OCI-LY1 (cell line): ENCODE measurements around the gene ZBTB7C.

Experiments
- H2AFZ ChIP-seq: fragments of 200-600 bp; sonication (generic), shearing (Covaris generic); 2 replicates; pipeline ENCODE4 v1.6.0; 2014; ENCODE audit warnings: antibody characterized with exemption, mild to moderate bottlenecking, low read length
- H3F3A ChIP-seq: fragments of 200-600 bp; sonication (generic), shearing (Covaris generic); 2 replicates; pipeline ENCODE4 v1.6.0; 2014; ENCODE audit warnings: mild to moderate bottlenecking, antibody characterized with exemption, low read length, moderate library complexity; ENCODE audit not compliant: insufficient read depth
- H3K27ac ChIP-seq: fragments of 200-600 bp; sonication (generic); 2 replicates; pipeline ENCODE4 v1.5.1; 2014; ENCODE audit warnings: low read length, mixed run types, mild to moderate bottlenecking, low read depth; ENCODE audit not compliant: poor library complexity, severe bottlenecking
- H3K27me3 ChIP-seq: fragments of 200-600 bp; sonication (generic); 2 replicates; pipeline ENCODE4 v1.6.0; 2014; ENCODE audit warnings: antibody characterized with exemption, mild to moderate bottlenecking, low read length, moderate library complexity; ENCODE audit not compliant: insufficient read depth
- H3K36me3 ChIP-seq: fragments of 200-600 bp; sonication (generic); 2 replicates; pipeline ENCODE4 v1.6.1; 2014; ENCODE audit warnings: mild to moderate bottlenecking, antibody characterized with exemption, low read length, moderate library complexity, mixed read lengths; ENCODE audit not compliant: insufficient read depth
- H3K4me1 ChIP-seq: fragments of 200-600 bp; sonication (generic); 2 replicates; pipeline ENCODE4 v1.5.1; 2014; ENCODE audit warnings: mild to moderate bottlenecking, low read length, moderate library complexity; ENCODE audit not compliant: insufficient read depth, severe bottlenecking
- H3K4me2 ChIP-seq: fragments of 200-600 bp; sonication (generic), shearing (Covaris generic); 2 replicates; pipeline ENCODE4 v1.6.1; 2014; ENCODE audit warnings: low read length
- H3K4me3 ChIP-seq: fragments of 200-600 bp; sonication (generic); 2 replicates; pipeline ENCODE4 v1.5.1; 2014; ENCODE audit warnings: low read length, low read depth, mild to moderate bottlenecking, mixed read lengths; ENCODE audit not compliant: poor library complexity, severe bottlenecking
- H3K79me2 ChIP-seq: fragments of 200-600 bp; shearing (Covaris generic); 2 replicates; pipeline ENCODE4 v1.6.1; 2016; ENCODE audit warnings: mixed run types, low read length, mixed read lengths; ENCODE audit not compliant: insufficient read depth
- H3K9ac ChIP-seq: fragments of 200-600 bp; sonication (generic), shearing (Covaris generic); 2 replicates; pipeline ENCODE4 v1.6.1; 2014; ENCODE audit warnings: mild to moderate bottlenecking, low read length, mixed read lengths
- H3K9me2 ChIP-seq: fragments of 200-600 bp; sonication (generic), shearing (Covaris generic); 2 replicates; pipeline ENCODE4 v1.6.1; 2014; ENCODE audit warnings: low read depth, mild to moderate bottlenecking, low read length, mixed read lengths
- H3K9me3 ChIP-seq: fragments of 200-600 bp; shearing (Covaris generic); 2 replicates; pipeline ENCODE4 v1.6.1; 2014; ENCODE audit warnings: low read length, mixed read lengths
- H4K20me1 ChIP-seq: fragments of 200-600 bp; sonication (generic), shearing (Covaris generic); 2 replicates; pipeline ENCODE4 v1.6.0; 2016; ENCODE audit warnings: mild to moderate bottlenecking, low read length; ENCODE audit not compliant: insufficient read depth
- EZH2 ChIP-seq: fragments of 200-600 bp; sonication (generic), shearing (Covaris generic); IDR thresholded peaks from 2 replicates; pipeline ENCODE4 v1.8.0; 2017; ENCODE audit warnings: borderline replicate concordance, mixed run types, mild to moderate bottlenecking, antibody characterized with exemption, low read length, moderate library complexity, mixed read lengths
- TF ChIP-seq, protein P1 (sequence below): fragments of 200-600 bp; sonication (generic), shearing (Covaris generic); IDR thresholded peaks from 2 replicates; pipeline ENCODE4 v1.5.1; 2017; ENCODE audit warnings: mild to moderate bottlenecking, antibody characterized with exemption, low read length, moderate library complexity, mixed read lengths

The ZBTB7C gene

DNA sequence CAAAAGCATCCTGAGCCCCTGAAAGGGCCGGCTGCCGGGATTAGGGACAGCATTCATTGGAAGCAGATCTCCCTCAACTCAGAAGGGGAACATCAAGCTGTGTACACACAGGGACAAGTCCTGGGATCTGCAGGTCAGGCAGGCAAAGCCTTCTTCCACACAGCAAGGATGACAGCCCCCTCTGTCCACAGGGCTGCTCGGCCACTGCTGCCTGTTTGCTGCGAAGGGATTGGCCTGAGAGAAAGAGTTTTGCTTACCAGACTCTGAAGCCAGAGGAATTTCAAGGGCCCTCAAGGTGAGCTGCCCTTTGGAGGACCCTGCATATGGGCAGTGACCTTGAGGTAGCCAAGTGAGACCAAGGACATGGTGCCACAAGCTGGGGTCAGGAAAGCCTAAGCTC lies 11.1 kb downstream of the ZBTB7C start:
- H3K27me3 ChIP-seq, result no peaks in the 10 kb centered on the region
- no peaks in the 10 kb centered on the region for H3K79me2 ChIP-seq
- no peak overlapping the region for H3K9ac ChIP-seq
- H3K9me2 ChIP-seq, result no peaks in the 10 kb centered on the region
- H3K9me3 ChIP-seq, result no peaks in the 10 kb centered on the region
- H3K27ac ChIP-seq, result no peak overlapping the region
- no peaks in the 10 kb centered on the region for H3K4me1 ChIP-seq
- TF ChIP-seq, protein P1, sequence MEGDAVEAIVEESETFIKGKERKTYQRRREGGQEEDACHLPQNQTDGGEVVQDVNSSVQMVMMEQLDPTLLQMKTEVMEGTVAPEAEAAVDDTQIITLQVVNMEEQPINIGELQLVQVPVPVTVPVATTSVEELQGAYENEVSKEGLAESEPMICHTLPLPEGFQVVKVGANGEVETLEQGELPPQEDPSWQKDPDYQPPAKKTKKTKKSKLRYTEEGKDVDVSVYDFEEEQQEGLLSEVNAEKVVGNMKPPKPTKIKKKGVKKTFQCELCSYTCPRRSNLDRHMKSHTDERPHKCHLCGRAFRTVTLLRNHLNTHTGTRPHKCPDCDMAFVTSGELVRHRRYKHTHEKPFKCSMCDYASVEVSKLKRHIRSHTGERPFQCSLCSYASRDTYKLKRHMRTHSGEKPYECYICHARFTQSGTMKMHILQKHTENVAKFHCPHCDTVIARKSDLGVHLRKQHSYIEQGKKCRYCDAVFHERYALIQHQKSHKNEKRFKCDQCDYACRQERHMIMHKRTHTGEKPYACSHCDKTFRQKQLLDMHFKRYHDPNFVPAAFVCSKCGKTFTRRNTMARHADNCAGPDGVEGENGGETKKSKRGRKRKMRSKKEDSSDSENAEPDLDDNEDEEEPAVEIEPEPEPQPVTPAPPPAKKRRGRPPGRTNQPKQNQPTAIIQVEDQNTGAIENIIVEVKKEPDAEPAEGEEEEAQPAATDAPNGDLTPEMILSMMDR, result no peak
- no peak for TF ChIP-seq EZH2
- no peaks in the 10 kb centered on the region for H4K20me1 ChIP-seq
- H2AFZ ChIP-seq, result no peak overlapping the region
- no peaks in the 10 kb centered on the region for H3F3A ChIP-seq
- H3K4me3 ChIP-seq, result no peak overlapping the region
- no peak overlapping the region for H3K4me2 ChIP-seq
- no peaks in the 10 kb centered on the region for H3K36me3 ChIP-seq

DNA sequence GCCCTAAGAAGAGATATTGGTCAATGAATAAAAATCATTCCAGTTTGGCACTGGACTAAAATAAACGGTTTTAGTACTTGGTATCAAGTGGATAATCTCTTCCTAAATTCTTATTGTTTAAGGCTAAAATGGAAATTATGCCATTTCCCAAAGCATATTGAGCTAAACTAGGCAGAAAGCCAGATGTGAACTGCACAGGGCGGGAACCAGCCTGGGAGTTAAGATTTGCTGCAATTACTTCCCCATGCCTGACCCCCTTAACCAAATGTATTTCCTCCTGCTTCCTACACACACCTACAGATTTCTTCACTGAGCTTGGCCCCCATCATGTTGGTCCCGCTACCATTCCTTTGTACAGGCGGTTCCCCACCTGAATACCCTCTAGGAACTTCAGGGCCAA lies 12.2 kb downstream of the ZBTB7C start:
- Histone ChIP-seq H3K4me2 (no peak overlapping the region), H3K9ac (no peak overlapping the region), H2AFZ (no peak overlapping the region), H3K9me2 (no peaks in the 10 kb centered on the region), H3K27ac (no peak overlapping the region), H3F3A (no peaks in the 10 kb centered on the region), H3K27me3 (no peaks in the 10 kb centered on the region), H3K36me3 (no peaks in the 10 kb centered on the region), H3K9me3 (no peaks in the 10 kb centered on the region), H3K4me3 (no peak overlapping the region), H3K4me1 (no peaks in the 10 kb centered on the region), H3K79me2 (no peaks in the 10 kb centered on the region), H4K20me1 (no peaks in the 10 kb centered on the region)
- no peak for TF ChIP-seq EZH2
- TF ChIP-seq, protein P1, result no peak

DNA sequence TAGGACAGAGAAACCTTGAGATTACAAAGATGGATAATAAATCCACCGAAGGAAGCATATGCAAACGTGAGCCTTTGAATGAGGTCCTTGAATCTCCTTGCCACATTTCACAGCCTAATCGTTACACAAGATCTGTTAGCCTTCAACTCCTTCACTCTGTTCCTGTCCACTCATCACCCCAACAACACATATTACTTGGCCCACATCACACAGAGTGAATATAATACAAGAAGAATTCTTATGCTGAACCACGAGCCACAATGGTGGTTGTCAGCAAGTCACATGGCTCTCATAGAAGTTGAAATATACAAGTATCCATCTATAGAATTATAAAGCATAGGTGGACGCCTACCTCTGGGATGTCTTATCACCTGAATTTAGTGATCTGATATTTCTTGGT lies 12.6 kb downstream of the ZBTB7C start:
- no peaks in the 10 kb centered on the region for H3K9me3 ChIP-seq
- H4K20me1 ChIP-seq, result no peaks in the 10 kb centered on the region
- no peak overlapping the region for H3K4me3 ChIP-seq
- no peaks in the 10 kb centered on the region for H3K27me3 ChIP-seq
- H3K27ac ChIP-seq, result no peak overlapping the region
- no peaks in the 10 kb centered on the region for H3F3A ChIP-seq
- no peaks in the 10 kb centered on the region for H3K9me2 ChIP-seq
- H3K36me3 ChIP-seq, result no peaks in the 10 kb centered on the region
- no peak overlapping the region for H2AFZ ChIP-seq
- H3K4me2 ChIP-seq, result no peak overlapping the region
- H3K79me2 ChIP-seq, result no peaks in the 10 kb centered on the region
- no peak overlapping the region for H3K9ac ChIP-seq
- H3K4me1 ChIP-seq, result no peaks in the 10 kb centered on the region
- no peak for TF ChIP-seq EZH2
- TF ChIP-seq, protein P1, result no peak
